GM12872 (cell line): Measurements from ENCODE around the gene IMMP2L.

Source experiments
- CTCF ChIP-seq: IDR thresholded peaks from 3 replicates; pipeline ENCODE4 v1.5.1; 2011; ENCODE audit warnings: low read depth, mild to moderate bottlenecking, low read length, moderate library complexity; ENCODE audit not compliant: insufficient read depth

The IMMP2L gene

GRCh38 chr7:111588065-111588433 is 25.8 kb upstream of the IMMP2L start:
- no peak for TF ChIP-seq CTCF

- no peak for TF ChIP-seq CTCF
These were observed 25.2 kb upstream of the IMMP2L start for GRCh38 chr7:111587410-111588064.

DNA sequence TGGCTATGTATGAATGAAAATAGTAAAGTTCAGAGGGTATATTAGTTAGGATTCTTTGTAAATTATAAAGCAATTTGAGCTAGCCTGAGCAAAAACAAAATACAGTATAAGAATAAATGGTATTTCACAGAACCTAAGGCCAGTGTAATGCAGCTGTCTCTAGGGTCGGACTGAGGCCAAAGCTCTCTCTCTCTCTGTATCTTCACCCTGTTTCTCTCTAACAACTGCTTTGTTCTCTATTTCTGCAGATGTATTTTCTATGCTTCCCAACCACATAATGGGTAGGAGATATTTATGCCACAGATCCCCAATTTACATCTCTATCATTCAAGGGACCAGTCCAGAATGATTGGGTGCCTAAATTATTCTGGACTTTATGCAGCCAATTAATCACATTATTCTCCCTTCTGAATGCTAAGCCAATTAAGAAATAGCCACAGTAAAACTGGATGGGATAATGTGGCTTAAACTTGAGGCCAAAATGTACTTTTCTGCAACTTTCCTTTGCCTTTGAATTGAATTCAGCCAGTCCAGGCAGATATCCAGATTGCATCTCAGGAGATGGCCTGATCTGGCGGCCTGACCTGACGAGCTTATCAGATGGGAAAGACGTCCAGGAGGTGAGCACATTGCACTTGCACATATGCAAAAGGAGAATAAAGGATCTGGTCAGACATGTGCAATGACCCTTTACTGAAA is 24.6 kb upstream of the IMMP2L start:
- no peak for TF ChIP-seq CTCF

DNA sequence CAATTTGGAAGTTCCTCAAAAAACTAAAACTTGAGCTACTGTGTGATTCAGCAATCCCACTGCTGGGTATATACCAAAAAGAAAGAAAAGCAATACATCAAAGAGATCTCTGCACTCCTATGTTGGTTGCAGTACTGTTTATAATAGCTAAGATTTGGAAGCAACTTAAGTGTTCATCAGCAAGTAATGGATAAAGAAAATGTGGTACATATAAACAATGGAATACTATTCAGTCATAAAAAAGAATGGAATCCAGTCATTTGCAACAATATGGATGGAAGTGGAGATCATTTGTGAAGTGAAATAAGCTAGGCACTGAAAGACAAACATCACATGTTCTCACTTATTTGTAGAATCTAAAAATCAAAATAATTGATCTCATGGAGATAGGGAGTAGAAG is 16.5 kb upstream of the IMMP2L start:
- TF ChIP-seq CTCF = no peak

GRCh38 chr7:111571720-111572119 is 9.4 kb upstream of the IMMP2L start:
- no peak for TF ChIP-seq CTCF

DNA sequence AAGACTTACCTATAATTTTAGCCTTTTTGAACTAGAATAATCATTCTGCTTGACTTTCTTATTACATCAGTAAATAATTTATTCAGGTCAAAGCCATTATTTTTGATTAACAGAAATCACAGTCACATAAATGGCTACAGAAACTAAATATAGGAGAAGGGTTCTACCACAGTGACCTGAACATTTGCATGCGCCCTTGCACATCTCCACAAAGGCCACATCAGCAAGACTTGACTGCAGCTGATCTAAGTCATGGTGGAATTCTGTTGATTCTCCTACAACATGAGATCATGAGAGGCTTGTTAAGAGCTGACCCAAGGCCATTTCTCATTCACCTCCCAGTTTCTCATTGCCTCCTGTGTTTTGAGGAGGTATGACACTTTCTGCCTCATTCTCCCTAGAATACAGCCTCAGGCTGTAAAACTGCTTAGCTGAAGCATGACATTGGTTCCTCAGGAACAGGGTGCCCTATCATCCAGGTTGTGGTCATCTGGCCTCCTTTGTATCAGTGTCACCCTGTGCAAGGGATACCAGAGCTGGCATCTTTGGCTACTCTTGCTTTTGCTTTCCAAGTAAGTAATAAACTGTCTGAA is 6.7 kb upstream of the IMMP2L start:
- TF ChIP-seq CTCF = no peak

DNA sequence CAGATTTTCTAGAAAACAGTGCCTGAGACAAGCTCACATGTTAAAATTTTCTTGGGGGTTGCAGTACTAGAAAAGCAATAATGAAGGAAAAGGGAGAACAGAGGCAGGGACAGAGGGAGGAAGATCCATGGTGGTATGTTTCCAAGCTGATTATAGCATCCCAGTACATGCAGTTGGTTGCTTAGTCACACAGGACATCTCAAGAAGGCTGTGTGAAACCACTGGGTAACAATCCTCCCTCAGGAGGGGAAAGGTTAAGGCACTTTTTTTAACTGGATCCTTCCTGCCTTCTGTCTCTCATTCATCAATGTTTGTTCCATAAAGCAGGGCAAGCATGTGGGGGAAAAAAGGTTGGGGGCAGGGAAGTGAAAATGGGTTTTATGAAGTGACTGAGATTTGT is 6.1 kb upstream of the IMMP2L start:
- no peak for TF ChIP-seq CTCF
